GM18951 (cell line): ENCODE data around the gene TMUB1.

Experiments used
- POLR2A ChIP-seq: IDR thresholded peaks from 4 replicates; pipeline ENCODE4 v1.6.1; 2011; ENCODE audit warnings: mild to moderate bottlenecking; ENCODE audit not compliant: insufficient read length, insufficient read depth; ENCODE audit errors: extremely low read depth
- in situ Hi-C: fragments of 300-500 bp; cut with MboI; formaldehyde crosslinking; loops from one replicate; pipeline ENCODE4 v1.12.0; 2022; ENCODE audit warnings: low sequenced_read_pairs, mixed read lengths, inconsistent platforms; ENCODE audit not compliant: unreplicated experiment

The TMUB1 gene

DNA sequence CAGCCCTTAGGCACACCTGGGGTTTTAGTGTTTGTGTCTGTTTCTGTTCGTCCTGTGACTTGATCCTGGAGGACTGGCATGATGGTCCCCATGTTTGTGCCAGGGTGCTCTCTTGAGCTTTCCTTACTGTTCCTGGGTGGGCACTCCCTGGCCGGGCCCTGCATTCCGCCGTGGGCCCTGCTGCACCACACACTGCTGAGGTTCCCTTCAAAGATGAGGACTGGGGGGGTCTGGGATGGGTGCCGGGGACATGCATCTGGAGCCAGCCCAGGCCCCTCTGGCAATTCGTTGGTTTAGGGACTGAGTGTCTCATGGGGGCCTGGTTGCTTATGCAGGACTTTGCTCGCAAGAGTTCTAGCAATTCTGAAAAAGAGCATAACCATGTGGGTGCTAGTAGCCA lies 7.7 kb upstream of the TMUB1 start:
- in situ Hi-C loops: no loop called here
- TF ChIP-seq POLR2A: no peak

DNA sequence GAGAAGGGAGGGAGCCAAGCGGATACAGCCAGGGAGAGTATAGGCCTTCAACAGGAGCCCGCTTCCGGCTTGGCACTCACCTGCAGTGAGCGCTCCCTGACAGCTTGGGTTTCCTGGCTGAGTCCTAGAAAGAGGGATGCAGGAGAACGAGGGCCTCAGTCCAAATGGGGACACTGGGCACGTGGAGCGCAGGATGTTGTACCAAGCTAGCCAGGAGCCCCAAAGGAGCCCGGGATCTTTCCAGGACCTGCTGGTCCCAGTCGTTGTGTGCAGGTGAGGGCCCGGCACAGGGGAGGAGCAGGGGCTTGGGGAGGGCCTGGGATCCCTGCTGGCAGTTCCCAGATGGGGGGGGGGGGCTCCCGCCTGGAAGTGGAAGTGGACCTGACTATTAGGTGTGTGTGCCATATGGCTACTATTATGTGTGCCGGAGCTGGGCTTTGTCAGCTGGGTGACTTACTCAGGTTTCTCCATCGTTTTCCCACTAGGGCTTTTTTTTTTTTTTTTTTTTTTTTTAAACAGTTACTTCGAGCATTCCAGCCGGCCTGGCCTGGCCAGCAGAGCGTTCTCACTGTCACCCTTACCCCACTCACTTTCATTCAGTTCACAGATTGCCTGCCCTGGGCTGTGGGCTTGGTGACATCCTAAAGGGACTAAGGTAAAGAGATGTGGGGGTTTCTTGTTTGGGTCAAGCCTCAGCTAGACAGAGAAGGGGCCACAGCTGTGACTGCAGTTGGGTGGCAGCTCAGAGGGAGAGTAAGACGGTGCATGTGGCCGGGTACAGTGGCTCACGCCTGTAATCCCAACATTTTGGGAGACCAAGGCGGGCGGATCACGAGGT lies 6.8 kb upstream of the TMUB1 start:
- in situ Hi-C loops: no loop called here
- TF ChIP-seq POLR2A: no peak

DNA sequence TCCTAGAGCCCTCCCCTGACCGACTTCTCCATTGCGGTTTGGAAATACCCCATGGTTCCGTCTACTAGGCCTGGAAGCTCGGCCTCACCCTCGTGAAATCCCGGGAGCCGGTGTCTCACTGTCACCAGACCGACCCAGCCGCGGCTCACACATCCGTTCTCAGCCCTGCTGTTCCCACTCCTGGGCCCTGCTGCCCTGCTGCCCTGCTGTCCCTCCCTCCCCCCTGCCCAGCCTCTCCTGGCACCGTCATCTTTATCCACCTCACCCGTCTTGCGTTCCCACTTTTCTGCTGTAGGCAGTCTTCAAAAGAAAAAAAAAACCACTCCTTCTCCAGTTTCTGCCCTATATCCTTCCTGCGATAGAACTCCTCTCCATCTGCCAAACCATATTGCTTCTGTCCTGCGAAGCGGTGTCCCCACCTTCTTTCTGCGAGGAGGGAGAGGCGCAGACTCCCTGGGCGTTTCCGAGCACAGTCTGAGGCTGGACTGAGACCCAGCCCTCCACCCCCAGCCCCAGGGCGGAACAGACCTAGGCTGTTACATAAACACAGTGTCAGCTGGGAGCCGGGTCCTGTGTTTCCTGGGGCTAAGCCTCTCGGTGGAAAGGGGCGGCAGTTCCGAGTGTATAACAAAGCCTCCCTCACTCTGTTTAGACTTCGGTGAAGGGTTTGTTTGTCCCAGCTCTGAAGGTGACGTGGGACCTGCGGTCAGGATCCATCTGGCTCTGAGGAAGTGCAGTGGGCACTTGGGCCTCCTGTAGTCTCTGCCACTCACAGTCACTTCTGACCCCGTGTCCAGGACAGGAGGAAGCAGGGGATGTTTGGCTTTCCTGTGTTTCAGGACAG lies 5.8 kb upstream of the TMUB1 start:
- no peak for TF ChIP-seq POLR2A
- in situ Hi-C loops: no loop called here

DNA sequence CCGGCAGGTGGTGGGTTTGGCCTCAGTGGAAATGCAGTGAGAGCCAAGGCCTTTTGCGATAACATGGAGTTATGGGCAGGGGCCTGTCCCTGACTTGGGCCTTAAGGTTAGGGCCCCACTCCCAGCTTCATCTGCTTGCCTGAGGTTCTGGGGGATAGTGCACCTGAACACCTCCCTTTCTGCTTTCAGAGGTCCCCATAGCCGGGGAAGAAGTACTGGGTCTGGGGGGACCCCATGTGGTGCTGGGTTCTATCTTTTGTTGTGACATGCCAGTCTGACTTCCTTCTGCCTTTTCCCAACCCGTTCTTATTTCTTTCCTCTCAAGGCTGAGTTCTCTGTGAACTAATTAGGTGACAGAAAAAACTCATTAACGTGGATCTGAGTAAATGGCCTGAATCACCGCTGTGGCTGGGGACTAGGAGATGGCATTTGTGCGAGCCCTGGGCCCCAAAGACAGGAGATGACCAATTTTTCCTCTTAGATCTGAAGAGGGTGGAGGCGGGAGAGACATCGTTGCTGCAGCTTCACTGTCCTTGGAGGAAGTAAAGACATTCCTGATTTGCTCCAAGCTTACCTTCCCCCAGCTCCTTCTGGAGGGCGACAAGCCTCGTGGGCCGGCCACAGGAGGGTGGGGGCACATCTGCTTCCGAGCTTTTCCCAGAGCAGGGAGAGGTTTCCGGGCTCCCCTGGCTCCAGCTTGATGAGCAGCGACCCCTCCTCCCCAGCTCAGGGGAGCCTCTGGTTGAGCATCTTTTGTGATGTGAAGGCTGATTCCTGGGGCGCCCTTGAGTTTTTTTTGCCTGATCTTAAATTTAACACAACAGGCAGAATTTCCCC lies 4.9 kb upstream of the TMUB1 start:
- no peak for TF ChIP-seq POLR2A
- in situ Hi-C loops: no loop called here

DNA sequence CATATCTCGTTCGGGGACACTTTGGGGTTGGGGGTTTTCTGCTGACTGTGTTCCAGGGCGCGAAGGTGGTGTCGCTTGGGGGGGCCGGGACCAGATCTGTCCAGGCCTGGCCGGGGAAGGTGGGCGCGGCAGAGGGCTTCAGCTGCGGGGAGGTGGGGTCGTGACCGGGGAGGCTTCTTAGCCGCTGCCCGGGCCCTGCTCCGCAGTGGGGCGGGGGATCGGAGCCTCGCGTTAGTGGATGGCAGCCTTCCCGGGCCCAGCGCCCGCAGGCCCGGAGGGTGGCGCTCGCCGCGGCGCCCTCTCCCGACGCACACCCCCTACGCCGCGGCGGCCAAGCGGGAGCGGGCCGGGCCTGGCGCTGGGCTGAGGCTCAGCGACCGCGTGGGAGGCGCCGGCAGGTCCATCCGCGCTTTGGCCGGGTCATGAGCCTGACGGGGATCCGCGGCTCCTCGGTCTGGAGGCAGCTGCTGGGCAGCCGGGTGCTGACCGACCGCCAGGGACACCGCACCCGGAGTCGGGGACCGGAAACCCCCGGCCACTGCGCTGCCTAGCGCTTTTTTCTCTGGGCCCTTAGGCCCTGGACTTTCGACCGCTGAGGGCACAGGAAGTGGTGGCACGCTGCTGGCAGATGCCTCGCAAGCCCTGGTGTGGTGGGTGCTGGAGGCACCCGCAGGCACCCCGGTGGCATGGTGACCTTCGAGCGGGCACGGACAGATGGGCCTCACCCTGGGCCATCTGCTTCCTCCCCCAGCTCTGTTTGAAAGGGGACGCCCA lies 4.1 kb upstream of the TMUB1 start:
- TF ChIP-seq POLR2A: peak; percentile 55
- in situ Hi-C loops: no loop called here

DNA sequence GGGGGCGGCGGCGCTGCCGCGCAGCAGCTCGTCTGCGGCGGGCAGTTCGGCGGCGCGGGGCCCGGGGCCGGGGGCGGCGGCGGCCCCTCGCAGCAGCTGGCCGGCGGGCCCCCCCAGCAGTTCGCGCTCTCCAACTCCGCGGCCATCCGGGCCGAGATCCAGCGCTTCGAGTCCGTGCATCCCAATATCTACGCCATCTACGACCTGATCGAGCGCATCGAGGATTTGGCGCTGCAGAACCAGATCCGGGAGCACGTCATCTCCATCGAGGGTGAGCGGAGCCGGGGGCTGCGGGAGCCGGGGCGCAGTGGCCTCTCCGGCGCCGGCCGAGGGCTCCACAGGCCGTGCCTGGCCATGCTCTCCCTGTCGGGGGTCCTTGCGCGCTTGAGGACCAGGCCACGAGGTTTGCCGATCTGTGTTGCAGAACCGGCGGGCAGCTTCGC lies 3.5 kb upstream of the TMUB1 start:
- TF ChIP-seq POLR2A: no peak
- in situ Hi-C loops: no loop called here

DNA sequence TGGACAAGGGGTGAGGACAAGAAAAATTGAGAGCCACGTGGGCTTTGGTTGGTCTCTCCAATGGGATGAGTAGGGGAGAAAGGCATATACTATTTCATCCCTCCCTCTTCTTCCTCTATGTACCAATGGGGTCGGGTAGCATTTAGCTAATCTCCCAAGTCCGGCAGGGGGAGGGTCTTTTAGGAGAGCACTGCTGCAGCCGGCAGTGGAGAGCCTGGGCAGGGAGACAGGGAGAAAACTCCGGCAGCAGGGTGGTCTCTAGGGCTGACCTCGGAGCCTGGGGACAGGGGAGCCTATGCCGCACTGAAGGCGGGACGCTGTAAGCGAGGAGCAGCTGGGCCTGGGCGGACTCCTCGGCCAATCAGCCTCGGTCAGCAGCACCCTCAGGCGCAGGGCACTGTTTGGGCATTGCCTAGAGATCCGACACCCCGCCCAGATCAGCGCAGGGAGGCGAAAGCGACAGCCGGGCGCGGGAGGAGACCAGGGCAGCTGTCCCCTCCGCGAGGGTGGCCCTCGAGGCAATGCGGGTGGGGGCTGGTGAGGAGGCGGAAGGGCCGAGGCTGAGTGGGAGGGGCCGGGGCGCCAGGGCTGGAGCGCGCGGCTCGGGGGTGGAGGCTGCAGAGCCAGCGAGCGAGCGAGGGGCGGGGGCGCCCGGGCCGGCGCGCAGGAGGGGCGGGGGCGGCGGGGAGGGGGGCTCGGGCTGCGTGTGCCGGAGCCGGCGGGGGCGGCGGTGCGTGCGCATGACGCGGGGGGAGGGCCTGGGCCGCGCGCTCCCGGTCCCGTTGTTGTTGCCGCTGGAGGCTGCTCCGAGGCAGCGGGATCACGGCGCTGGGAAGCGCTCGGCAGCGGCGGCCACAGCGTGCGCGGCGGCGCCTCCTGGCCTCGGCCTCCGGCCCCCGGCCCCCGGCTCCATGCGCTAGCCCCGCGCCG lies 2.7 kb upstream of the TMUB1 start, which contains the start of gene AGAP3:
Gene AGAP3 (plus strand): TSS at position 785 of the 930 bp plus-strand sequence. CDS start 267 bp downstream, outside the sequence.
- in situ Hi-C loops: no loop called here
- TF ChIP-seq POLR2A: peak; percentile 81

DNA sequence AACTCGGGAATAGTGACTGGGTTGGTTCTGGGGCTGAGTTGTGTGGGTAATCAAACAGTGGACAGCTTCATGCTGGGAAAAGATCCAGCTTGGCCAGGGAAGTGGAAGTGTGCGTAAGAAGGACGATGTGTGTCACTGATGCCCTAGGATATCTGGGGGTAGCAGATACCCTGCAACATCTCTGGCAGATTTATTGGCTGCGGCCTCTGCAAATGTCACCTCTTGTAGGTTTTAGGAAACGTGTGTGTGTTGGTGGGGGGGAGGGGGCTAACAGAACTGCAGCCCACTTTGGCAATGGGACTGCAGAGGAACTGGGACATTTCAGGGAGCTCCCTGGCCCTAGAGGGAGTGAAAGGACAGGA lies 2.0 kb upstream of the TMUB1 start:
- in situ Hi-C loops: no loop called here
- TF ChIP-seq POLR2A: no peak

DNA sequence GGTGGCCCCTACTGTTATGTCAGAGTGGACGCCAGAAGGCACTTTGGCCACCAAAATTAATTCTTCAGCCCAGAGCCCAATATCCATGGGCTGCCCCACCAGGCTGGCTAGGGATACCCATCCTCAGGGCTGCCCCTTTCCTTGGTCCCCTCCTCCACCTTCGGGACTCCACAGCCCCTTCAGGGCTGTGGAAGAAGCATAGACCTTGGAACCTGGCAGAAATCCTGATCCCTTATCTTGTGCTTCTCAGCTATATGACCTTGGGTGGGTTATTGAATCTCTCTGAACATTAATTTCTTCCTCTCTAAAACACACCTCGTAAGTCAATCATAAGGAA lies 499 bp upstream of the TMUB1 start:
- in situ Hi-C loops: no loop called here
- no peak for TF ChIP-seq POLR2A

DNA sequence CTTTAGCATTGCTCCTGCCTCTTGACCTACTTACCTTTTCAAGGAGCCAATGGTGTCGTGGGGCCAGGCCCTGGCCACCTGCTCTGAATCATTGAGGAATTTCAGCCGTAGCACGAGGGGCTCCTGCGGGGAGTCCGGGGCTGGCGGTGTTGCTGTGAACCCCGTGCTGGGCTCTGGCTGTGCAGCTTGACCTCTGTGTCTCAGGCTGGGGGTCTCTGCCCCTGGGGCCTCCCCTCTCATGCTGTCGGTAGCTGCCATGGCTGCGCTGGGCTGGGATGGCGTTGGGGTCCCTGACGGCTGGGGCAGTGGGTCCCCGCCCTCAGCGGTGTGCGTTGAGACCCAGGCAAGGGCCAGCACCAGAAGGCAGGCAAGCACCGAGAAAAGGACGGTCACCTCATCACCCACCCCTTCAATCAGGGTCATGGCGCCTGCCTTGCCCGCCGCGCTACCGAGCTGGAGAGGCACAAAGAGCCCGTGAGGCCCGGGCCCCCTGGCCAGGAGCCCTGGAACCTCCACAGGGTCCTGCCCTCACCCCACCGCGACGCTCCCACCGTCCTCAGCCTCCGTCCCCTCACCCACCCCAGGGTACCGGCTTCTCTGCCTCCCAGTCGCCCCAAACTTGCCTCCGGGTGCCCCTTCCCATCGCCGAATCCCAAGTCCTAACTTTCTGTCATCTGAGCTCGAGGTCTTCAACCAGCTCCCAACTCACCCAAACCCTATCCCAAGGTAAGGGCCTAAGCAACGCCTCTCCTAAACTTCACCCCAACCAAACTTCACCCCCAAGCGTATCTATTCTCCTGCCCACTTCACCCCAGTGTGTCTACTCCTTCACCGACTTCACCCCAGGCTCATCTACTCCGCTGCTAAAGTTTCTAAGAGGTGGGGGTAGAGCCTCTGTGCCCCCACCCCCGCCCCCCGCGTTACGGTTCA lies 887 bp downstream of the TMUB1 start:
- in situ Hi-C loops: no loop called here
- no peak for TF ChIP-seq POLR2A
